Peyer's patch (tissue), 4 donors: ENCODE measurements around the gene HHIP.

ENCODE experiments used
- CTCF ChIP-seq, 6 experiments: fragments of 450-650 bp in 4 of 6; fragments of 200-600 bp in 2 of 6; sonication (generic) in 1 of 6; IDR thresholded peaks; one replicate each; pipeline ENCODE4 v1.5.1; 2017 to 2019; ENCODE audit warnings: antibody characterized with exemption in 6 of 6, mild to moderate bottlenecking in 3 of 6, moderate library complexity in 1 of 6
- POLR2A ChIP-seq, 2 donors: fragments of 450-650 bp; IDR thresholded peaks; one replicate each; pipeline ENCODE4 v1.5.1; 2017; ENCODE audit warnings: antibody characterized with exemption in 2 of 2, mild to moderate bottlenecking in 2 of 2, moderate library complexity in 2 of 2

GRCh38 chr4:144633215-144633614 is 12.7 kb upstream of the HHIP start:
- TF ChIP-seq CTCF (IDR thresholded peaks at IDR 0.05): no peak
- no peak for TF ChIP-seq POLR2A (IDR thresholded peaks at IDR 0.05)
